GM18520 (cell line): ENCODE data around the gene HINFP.
"Not testable (repeated sequence)": the region's sequence is repeated elsewhere in the genome, so short reads cannot be mapped to it uniquely, and the experiment has no call there.

Experiments used
- ATAC-seq: cut with Tn5 transposase; IDR thresholded peaks from one replicate; pipeline ENCODE4 v1.9.1; 2021; ENCODE audit not compliant: unreplicated experiment

The HINFP gene

DNA sequence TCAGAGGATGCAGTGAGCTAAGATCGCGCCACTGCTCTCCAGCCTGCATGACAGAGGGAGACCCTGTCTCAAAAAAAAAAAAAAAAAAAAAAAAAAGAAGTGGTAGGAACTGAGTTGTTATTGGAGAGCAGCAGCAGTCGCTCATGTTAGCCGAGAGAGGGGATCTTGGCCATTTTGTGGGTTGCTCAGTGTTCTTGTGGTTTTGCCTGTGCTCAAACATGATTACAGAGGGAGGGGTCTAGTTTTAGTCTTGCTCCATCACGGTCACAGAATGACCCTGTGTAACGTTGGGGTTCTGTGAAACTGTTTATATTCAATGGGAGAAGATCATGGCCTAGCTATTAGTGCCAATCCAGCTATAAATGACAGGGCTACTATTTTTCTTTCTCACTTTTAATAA, 21.7 kb upstream of the HINFP start:
- no peak for ATAC-seq

DNA sequence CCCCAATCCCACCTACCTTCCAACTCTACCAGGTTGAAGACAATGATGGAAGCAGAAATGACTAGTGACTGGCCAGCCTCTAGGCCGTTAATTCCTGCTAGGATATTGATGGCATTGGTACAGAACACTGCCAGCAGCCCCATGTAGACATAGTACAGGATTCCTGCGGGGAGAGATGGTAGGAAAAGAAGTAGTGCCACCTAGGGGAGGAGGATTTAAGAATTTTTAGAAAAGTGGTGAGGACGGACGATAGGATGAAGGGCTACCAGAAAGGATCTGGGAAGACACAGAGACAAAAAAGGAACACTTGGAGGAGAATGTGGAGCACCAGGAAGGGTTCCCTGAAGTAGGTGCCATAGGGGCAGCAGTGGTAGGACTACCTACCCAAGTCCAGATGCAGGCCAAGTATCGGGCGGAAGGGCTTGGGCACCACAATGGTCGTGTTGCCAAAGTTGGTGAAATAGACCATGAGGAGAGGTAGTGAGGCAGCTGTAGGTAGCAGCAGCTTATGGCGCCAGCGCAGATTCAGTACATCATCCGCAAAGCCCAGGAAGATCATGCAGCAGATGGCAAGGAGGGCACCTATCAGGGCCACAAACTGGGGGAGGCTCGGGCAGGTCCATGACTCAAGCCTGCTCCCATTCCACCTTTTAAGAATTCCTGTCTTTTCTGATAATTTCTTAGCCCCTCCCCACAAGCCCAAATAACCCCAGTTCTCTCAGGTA, 21.0 kb upstream of the HINFP start:
- ATAC-seq = no peak

DNA sequence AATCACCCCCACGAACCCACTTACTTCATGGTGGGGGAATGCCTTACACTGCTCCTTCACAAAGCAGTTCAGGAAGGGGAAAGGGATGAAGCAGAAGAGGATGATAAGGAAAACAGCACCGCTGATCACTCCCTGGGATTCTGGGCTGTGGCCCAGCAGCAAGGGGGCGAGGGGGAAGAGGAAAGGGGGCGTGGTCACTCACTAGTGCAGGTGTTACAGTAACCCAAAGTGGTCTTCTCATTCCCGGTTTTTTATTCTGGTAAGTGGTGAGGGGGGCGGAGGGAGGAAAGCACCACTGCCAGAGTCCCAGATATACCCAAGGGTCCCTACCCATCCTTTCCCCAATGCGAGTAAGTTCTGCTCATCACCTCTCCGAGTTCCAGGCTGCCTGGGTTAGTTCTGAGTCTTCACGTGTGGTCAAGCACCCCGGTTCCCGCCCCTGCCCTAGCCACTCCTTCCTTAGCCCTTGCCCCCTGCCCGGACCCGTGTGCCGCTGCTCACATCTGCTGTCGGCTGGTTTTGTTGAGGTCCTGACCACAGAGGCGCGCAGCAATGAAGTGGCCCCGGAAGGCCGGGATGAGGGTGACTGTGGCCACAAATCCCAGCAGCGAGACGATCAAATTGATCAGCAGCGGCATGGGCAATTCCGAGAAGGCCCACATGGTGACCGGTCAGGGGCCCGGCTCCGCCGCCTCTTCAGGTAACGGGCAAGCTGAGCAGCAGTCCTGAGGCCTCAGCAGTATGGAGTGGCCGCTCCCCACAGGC, 20.2 kb upstream of the HINFP start:
- no peak for ATAC-seq

- peak; percentile 77 for ATAC-seq
Measured at GRCh38 chr11:119101759-119102423, 19.5 kb upstream of the HINFP start, which contains the start of gene DPAGT1. DPAGT1 (minus strand) TSS chr11:119101853; CDS start chr11:119101655, 198 bp downstream.

DNA sequence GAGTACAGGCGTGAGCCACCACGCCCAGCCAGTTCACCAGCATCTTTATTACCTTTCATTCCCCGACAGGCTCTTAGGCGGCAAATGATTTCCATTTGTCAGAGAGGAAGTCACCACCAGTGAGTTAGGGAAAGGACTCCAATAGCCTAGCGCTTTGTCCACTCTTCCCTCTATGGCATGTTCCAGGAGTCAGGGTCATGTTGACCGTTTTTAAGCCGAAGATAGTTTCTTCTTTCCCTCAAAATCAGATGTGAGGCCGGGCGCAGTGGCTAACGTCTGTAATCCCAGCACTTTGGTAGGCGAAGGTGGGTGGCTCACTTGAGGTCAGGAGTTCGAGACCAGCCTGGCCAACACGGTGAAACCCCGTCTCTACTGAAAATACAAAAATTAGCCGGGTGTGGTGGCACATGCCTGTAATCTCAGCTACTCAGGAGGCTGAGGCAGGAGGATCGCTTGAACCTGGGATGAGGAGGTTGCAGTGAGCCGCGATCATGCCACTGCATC, 18.2 kb upstream of the HINFP start:
- ATAC-seq = not testable (repeated sequence)

DNA sequence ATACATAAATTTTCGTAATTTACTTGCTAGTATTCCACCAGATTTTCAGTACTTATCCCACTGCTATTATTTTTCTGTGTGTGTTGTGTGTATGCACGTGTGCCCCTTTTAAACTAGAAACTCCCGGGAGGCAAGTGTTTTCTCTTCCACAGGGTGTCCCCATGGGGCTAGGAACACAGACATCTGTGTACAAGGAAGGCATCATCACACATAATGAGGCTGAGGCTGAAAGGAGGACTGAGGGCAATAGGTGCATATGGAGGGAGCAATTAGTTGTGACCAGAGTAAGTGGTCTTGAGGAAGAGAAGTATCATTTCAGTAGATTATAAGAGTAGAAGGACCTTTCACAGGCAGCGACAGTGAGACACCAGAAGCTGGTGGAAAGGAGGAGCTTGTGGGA, 17.6 kb upstream of the HINFP start:
- ATAC-seq = no peak

DNA sequence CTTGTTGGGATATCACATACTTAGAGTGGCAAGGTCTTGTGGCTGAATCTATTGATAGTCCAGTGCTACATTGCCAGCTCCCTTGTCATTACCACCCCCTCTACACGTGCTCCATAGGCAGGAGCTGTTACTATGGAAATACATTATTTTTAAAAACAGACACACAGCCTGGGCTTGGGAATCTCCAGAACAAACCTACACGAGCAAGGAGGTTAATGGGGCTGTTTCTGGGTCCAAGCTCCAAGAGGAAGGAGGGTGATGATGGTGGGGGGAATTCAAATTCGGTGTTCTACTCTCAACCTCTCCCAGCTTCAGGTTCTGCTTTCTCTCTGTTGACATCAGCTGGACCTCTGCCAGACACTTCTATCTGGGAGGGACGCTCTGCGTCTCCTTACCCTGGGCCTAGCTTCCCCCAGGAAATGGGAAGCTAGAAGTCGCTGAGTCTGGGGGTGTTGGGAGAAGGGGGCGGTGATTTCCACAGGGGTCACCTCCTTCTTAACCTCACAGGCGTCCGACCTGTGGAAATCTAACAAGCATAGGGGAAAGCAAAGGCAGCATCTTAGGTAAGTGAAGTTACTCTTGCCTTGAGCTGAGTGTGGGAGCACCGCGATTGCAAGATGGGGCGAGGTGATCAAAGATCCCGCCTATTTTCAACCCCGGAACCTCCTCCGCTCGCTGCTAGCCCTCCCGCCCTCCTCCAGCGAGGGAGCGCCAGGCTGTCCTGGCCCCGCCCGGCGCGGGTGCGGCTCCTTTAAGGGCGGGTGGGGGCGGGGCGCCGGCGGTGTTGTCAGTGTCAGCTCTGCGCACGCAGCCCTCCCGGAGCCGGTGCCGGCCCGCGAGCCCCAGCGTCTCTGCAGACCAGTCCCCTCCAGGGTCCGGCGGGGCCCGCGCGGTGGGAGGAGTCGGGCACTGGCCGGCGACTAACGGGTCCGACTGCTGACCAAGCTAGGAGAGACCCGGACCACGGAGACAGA, 14.5 kb upstream of the HINFP start, which contains the start of gene C2CD2L:
Gene C2CD2L (plus strand): TSS at position 781 of the 974 bp plus-strand sequence. CDS start 398 bp downstream, outside the sequence.
- peak; percentile 60 for ATAC-seq

DNA sequence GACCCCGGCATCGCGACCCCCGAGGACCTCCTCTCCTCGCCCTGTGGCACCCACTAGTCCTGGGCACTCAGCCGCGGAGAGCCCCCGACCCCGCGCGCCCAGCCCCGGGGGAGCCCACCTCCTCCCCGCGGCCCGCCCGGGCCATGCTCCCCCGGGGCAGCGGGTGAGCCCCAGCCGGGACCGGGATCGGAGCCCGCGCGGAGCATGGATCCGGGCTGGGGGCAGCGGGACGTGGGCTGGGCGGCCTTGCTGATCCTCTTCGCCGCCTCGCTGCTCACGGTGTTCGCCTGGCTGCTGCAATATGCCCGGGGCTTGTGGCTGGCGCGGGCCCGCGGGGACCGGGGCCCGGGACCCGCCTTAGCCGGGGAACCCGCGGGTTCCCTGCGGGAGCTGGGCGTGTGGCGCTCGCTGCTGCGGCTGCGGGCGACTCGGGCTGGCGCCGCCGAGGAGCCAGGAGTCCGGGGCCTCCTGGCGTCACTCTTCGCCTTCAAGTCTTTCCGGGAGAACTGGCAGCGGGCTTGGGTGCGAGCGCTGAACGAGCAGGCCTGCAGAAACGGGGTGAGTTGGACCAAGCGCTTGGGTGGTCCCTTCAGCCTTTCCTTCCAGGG, 13.7 kb upstream of the HINFP start:
- peak; percentile 4 for ATAC-seq

- no peak for ATAC-seq
Measured at GRCh38 chr11:119108146-119108856, 13.1 kb upstream of the HINFP start.

DNA sequence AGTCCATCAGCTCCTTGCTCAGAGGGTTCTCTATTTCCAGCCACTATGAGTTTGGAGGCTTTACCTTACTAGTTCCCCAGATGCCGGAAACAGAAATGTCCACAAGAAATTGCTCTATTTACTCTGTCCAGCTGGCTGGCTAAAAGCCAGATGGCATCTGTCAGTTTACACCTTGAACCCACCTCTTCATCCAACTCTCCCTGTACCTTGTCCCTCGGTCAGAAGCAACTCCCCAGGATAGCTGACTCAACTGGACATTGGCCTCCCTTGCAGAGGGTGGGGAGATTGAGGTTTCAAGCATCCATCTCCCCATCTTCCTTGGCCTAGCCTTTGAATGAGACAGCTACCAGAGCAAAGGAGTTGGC, 12.5 kb upstream of the HINFP start:
- no peak for ATAC-seq

DNA sequence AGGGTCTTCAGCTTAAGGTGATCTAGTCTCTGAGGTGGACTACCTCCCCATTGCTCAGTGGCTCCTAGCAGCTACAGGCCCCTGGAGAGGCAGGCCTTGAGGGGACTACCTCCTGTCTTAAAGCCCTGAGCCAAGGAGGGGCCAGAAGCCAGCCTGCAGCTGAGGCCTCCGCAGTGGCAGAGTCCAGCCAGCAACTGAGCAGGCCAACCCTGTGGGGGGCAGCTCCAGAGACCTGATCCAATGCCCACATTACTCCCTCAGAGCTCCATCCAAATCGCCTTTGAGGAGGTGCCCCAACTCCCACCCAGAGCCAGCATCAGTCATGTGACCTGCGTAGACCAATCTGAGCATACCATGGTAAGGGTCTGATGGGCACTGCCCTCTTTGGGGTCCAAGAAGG, 11.5 kb upstream of the HINFP start:
- no peak for ATAC-seq

DNA sequence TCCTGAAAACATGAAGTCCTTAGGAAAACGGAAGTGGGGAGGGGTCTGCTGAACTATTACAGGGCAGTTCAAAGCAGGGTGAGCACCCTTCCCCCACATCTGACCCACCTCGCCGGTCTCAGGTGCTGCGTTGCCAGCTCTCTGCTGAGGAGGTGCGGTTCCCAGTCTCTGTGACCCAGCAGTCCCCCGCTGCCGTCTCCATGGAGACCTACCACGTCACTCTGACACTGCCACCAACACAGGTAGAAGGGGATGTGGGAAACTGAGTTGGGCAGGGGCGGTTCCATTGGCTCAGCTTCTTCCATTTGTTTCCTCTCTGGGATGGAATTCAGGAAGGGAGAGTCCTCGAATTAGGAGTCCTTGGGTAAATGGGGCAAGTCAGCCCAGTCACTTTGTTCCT, 10.9 kb upstream of the HINFP start:
- no peak for ATAC-seq

- no peak for ATAC-seq
Measured at GRCh38 chr11:119111361-119111925, 9.9 kb upstream of the HINFP start.

GRCh38 chr11:119112314-119113020, 8.9 kb upstream of the HINFP start:
- no peak for ATAC-seq

GRCh38 chr11:119113716-119114115, 7.7 kb upstream of the HINFP start:
- no peak for ATAC-seq

GRCh38 chr11:119114351-119114750, 7.0 kb upstream of the HINFP start:
- ATAC-seq = no peak

GRCh38 chr11:119115484-119116234, 5.7 kb upstream of the HINFP start:
- ATAC-seq = no peak

GRCh38 chr11:119116235-119116594, 5.2 kb upstream of the HINFP start:
- ATAC-seq = no peak
